Right ventricle myocardium superior (tissue), 1 donor: Measurements from ENCODE around the gene RAB37. TPM values are rescaled to one million over a fixed set of nuclear protein-coding genes. Genes with fewer than 3 reads are reported as not detected.

Experiments
- ATAC-seq: fragments of 200-7000 bp; cut with Tn5 transposase; one replicate; pipeline ENCODE4 v1.9.1; 2020; ENCODE audit warnings: mild to moderate bottlenecking; ENCODE audit not compliant: poor library complexity
- DNase-seq: peaks from one replicate; pipeline ENCODE4 v3.0.0-alpha.2; 2020
- intact Hi-C: fragments of 100-400 bp; cut with DNase I; formaldehyde crosslinking; loops from one replicate; pipeline ENCODE4 v1.11.2; 2022
- total RNA-seq: library from RNA; stranded (reverse); fragmentation: NEBNext Ultra II Directional; extraction: Animal tissue kit (Norgen Biotek cat#: 25700); gene quantifications from one replicate; pipeline ENCODE4 v1.2.1, GENCODE V29; 2021
- donor health status: DM: no; HTN: yes; CAD: no; lungs with severe emphysema.

RAB37 gene
- total RNA-seq, 1 donor from 2014 or later: 4.1 TPM

DNA sequence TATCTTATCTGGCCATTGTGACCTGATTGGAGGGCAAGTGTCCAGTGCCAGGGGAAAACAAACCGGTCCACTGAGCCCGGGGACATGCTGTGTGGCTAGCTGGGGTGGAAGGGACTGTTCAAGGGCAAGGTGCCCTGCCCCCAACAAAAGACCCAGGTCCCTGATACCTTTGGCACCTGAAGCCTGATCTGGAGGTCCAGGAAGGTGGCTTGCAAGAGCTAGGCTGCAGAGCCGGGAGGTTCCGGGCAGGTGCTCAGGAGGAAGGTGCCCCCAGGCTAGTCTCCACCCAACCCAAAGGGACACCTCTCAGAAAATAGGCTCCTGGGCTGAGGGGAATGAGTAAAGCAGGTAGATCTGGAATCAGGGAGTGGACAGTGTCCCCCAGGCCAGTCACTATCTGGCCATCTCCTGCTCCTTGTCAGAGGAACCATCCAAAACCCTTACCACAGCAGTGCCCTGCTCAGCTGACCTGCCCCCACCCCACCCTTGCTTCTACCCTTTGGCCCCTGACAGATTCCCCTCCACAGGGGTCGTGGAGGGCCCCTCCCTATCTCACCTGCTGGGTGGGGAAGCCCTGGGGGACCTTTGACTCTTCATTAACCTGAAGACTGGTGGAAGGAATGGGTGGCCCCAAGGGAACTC lies 32.9 kb downstream of the RAB37 start:
- DNase-seq (no peak), ATAC-seq (no peak)
- intact Hi-C loops: loop anchor here (2.0 kb wide), 1 partner anchor 25 kb away; no protein-coding TSS in a partner anchor

DNA sequence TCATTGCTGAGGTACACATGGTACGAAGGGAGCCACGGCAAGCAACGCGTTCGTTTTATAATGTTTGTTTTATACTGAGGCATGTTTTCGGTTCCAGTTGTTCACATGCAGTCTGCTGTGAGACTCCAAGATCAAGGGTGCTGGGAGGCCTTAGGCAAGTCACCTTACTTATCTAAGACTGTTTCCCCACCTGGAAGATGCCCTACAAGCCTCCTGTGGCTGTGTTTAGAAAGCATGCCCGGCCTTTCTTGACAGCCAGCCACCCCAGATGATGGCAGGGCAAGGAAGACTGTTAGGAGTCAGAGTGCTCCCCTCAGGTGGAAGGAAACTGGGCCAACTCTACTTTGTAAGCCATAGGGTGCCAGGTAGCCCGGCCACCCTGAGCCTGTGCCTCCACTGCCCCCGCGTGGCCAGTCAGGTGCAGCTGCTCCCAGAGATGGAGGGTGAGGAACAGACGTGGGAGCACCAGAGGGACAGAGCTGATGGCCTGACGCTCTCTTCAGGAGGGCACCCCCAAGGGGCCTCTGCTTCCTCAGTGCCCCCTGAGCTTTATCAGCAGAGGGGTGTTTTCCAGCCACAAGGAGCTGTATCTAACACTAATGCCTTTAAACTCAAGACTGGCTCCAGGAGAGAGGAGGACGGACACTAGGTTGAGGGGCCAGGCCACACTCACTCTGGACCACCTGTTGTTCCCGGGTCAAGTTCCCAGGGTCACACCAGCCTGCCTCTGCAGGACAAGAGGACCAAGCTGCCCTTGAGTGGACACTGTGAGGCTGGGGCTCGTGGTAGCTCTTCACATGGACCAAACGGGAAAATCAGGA lies 33.7 kb downstream of the RAB37 start:
- DNase-seq (peak; percentile 74), ATAC-seq (peak; percentile 73)
- intact Hi-C loops: loop anchor here (2.0 kb wide), 1 partner anchor 26 kb away; no protein-coding TSS in a partner anchor

GRCh38 chr17:74771319-74771914 lies 34.4 kb downstream of the RAB37 start:
- no peak for DNase-seq
- intact Hi-C loops: loop anchor here (2.0 kb wide), 1 partner anchor 27 kb away; no protein-coding TSS in a partner anchor
- no peak for ATAC-seq

GRCh38 chr17:74772053-74772452 lies 35.0 kb downstream of the RAB37 start:
- DNase-seq (no peak), ATAC-seq (no peak)
- intact Hi-C loops: no loop called here

GRCh38 chr17:74773414-74773813 lies 36.4 kb downstream of the RAB37 start:
- ATAC-seq (no peak), DNase-seq (no peak)
- intact Hi-C loops: no loop called here

DNA sequence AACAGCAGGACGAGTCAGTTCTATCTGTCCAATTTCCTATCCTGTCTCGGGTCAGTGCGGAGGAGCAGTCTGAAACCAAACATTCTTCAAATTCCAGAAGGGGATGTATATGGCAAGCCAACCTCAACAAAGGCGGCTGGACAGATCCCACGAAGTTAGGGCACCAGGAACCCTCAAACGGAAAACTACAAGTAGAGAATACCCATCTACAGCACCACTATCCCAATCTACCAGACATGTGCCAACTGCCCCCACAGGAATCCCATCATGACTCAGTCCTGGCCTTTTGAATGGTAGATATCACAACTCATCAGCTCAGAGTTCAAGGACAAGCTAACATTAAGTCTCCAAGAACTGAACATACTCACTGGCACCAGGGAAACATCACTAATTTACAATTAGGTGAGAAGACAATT lies 36.8 kb downstream of the RAB37 start:
- intact Hi-C loops: no loop called here
- DNase-seq (no peak), ATAC-seq (no peak)

DNA sequence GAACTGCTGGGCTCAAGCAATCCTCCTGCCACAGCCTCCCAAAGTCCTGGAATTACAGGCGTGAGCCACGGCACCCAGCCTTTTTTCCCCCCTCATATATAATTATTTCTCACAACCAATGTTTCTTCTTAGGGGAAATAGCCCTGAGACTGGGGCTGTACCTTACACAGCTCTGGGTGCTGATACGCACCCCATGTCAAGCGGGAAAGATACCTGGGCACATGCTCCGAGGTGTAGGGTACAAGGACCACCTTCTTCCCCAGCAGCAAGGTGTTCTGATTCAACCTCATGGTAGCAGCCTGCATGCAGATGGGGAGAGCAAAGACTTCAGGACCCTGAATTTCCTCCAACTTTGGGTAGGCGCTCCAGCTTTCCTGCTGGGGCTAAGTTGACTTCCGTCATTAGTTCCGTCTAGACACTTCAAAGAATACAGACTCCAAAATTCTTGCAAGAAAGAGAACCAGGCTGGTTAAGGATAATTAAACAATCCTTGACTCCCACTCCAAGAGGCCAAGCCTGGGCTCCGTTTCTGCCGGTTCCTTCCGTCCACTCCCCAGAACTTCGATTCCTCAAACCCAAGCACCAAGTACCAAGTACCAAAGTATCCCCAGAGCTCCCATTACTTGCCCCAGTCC lies 38.5 kb downstream of the RAB37 start:
- DNase-seq (no peak), ATAC-seq (no peak)
- intact Hi-C loops: loop anchor here (2.0 kb wide), 1 partner anchor 33 kb away; no protein-coding TSS in a partner anchor

- peak; percentile 97 for ATAC-seq
- intact Hi-C loops: loop anchor here (2.0 kb wide), 1 partner anchor 34 kb away; no protein-coding TSS in a partner anchor
- DNase-seq: peak; percentile 99
These were observed 39.2 kb downstream of the RAB37 start, which contains the start of gene NAT9 for GRCh38 chr17:74776044-74776962. TSS of gene NAT9 (minus strand) at chr17:74776345. CDS start at chr17:74775698, 647 bp downstream.

GRCh38 chr17:74776990-74777389 lies 39.9 kb downstream of the RAB37 start:
- DNase-seq (no peak), ATAC-seq (no peak)
- intact Hi-C loops: loop anchor here (2.0 kb wide), 1 partner anchor 34 kb away; no protein-coding TSS in a partner anchor

- ATAC-seq: no peak
- intact Hi-C loops: loop anchor here (2.0 kb wide), 1 partner anchor 35 kb away; no protein-coding TSS in a partner anchor
These were observed 41.0 kb downstream of the RAB37 start for GRCh38 chr17:74777901-74778515.

GRCh38 chr17:74778960-74779359 lies 41.9 kb downstream of the RAB37 start:
- ATAC-seq: no peak
- intact Hi-C loops: no loop called here
- DNase-seq: no peak

More at GRCh38 chr17:74777901-74778515, 41.0 kb downstream of the RAB37 start:
- DNase-seq: no peak

DNA sequence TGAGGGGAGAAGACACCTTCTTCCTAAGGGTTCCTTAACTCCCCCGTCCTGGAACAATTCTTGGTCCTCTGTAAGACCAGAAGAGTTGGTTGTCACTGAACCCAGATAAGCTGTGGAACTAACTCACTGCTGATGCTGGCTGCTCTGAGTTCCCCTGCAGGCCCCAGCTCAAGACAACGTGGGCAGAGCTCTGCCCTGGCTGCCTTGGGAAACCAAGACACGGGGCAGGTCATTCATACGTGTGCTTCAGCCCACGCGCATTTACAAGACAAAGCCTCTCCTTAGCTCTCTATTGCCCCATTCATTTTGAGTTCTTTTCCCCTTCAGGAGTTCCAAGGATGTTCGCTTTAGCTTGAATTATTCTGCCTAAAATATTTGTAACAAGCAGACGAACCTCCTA lies 42.4 kb downstream of the RAB37 start:
- intact Hi-C loops: no loop called here
- no peak for ATAC-seq
- no peak for DNase-seq

- ATAC-seq (peak; percentile 20), DNase-seq (peak; percentile 77)
- intact Hi-C loops: no loop called here
These were observed 42.9 kb downstream of the RAB37 start for GRCh38 chr17:74779948-74780400.

GRCh38 chr17:74780443-74781238 lies 43.6 kb downstream of the RAB37 start:
- DNase-seq: no peak
- intact Hi-C loops: no loop called here
- no peak for ATAC-seq

GRCh38 chr17:74782571-74782970 lies 45.5 kb downstream of the RAB37 start:
- intact Hi-C loops: no loop called here
- DNase-seq: no peak
- no peak for ATAC-seq

DNA sequence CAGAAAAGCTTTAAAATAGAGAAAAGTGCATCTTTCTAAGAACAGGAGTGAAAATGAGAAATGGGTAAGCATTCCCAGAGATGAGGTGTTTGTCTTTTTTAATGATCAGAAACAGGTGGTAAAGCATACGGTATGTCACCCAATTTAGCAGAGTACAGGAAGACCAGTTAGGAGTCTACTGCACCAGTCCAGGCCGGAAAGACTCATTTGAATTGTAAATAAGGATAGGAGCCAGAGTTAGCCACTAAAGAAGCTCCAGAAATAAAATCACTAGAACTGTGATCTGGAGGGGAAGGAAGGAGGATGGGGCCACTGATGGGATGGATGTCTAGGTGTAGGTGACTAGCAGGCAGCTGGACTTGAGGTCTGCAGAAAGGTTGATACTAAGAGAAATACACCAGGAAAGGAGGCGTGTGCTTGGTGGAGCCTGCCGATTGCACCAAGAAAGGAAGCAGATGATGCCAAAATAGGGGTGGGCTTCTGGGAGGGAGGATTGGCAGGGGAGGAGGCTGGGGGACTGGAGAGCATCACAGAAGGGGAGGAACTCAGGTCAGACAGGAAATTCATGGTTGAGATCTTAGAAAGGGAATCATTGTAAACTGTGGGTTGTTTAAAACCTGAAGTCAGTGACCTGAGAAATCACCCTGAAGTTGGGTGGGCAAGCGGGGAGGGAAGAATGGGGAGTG lies 47.2 kb downstream of the RAB37 start:
- intact Hi-C loops: no loop called here

More for the DNA sequence above, 47.2 kb downstream of the RAB37 start:
- ATAC-seq (no peak), DNase-seq (no peak)
